GM18498 (cell line): ENCODE data around the gene MAN2B2.
"Not testable (repeated sequence)": the region's sequence is repeated elsewhere in the genome, so short reads cannot be mapped to it uniquely, and the experiment has no call there.

Experiments
- ATAC-seq: cut with Tn5 transposase; IDR thresholded peaks from one replicate; pipeline ENCODE4 v1.9.1; 2021; ENCODE audit warnings: mild to moderate bottlenecking, moderate library complexity; ENCODE audit not compliant: unreplicated experiment

MAN2B2 gene

DNA sequence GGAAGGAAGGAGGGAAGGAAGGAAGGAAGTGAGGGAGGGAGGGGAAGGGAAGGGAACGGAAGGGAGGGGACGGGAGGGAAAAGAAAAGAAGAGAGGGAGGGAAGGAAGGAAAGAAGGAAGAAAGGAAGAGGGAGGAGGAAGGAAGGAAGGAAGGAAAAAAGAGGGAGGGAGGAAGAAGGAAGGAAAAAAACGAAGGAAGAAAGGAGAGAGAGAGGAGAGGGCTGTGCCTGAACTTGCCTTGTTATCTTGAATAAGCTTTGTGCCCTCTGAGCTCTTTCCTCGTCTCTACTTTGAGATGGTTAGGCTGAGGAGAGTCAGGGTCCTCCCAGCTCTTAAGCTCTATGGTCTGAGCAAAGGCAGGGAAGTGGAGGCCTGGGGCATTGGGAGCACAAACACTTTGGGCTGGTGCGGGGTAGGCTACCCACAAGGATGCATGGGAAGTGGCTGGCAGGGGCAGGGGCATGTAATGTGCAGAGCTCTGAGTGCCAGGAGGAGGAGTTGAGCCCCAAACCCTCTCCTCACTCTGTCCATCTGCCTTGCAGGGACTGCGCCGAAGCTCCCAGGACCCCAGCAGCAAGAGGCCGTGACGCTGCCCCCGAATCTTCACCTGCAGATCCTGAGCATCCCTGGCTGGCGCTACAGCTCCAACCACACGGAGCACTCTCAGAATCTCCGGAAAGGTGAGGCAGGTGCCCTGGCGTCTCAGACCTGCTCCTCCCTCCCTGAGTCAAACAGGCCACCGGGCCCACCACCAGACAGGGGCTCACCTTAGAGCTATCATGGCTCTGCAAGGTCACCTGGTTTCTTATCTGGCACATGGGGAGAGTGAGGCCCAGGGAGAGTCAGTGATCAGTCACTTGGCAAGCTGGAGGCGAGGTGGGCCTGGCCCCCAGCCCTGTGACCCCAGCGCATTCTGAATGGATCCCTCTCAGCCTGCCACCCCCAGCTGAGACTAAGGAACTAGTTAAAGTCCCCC is 39.0 kb downstream of the MAN2B2 start:
- ATAC-seq = no peak

- no peak for ATAC-seq
Measured at GRCh38 chr4:6614701-6615230, 39.8 kb downstream of the MAN2B2 start.

DNA sequence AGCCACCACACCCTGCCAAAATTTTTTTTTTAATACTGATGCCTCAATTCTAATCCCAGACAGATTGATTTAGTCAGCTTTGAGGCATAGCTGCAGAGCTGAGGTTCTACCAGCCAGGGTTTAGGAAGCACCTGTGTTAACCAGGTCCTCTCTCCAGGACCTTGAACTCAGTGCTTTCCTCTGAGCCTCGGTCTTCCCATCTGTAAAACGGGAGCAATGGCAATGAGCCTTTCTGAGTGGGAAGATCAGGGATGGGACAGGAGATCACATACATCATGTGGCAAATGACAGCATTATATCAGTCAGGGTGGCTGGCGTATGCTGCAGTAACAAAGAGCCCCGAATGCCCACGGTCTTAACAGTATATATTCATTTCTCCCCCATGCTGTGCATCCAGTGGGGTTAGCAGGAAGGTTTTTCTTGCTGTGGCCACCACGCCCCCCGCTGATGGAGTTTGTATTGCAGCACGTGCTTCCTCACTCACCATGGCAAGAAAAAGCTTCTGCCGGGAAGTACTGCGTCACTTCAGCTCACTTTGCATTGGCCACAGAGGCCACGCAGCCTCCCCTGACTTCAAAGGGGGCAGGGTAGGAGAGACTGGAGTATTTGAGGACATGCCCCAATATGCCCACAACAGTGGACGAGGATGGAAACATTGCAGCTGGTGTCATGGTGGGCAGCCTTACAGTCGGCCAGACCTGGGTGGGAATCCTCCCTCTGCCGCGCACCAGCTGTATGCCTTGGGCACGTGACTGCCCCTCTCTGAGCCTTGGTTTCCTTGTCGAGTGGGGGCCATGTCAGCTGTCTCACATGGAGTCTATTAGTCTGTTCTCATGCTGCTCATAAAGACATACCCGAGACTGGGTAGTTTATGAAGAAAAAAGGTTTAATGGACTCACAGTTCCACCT is 41.4 kb downstream of the MAN2B2 start:
- no peak for ATAC-seq

DNA sequence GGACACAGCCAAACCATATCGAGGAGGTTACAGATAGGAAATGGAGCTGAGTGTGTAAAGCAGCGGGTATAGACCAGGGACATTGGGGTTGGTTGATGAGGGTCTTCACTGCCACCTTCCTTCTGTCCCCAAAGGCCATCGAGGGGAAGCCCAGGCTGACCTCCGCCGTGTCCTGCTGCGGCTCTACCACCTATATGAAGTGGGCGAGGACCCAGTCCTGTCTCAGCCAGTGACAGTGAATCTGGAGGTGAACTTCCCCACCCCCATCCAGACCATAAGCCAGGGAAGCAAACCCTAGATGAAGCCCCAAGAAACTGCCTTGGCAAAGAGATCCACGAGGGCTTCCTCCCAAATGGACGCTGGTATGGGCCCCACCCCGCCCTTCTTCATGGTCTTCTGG is 42.3 kb downstream of the MAN2B2 start:
- ATAC-seq = no peak

- ATAC-seq = no peak
Measured at GRCh38 chr4:6618386-6619115, 43.6 kb downstream of the MAN2B2 start.

GRCh38 chr4:6619116-6619465 is 44.1 kb downstream of the MAN2B2 start:
- no peak for ATAC-seq

DNA sequence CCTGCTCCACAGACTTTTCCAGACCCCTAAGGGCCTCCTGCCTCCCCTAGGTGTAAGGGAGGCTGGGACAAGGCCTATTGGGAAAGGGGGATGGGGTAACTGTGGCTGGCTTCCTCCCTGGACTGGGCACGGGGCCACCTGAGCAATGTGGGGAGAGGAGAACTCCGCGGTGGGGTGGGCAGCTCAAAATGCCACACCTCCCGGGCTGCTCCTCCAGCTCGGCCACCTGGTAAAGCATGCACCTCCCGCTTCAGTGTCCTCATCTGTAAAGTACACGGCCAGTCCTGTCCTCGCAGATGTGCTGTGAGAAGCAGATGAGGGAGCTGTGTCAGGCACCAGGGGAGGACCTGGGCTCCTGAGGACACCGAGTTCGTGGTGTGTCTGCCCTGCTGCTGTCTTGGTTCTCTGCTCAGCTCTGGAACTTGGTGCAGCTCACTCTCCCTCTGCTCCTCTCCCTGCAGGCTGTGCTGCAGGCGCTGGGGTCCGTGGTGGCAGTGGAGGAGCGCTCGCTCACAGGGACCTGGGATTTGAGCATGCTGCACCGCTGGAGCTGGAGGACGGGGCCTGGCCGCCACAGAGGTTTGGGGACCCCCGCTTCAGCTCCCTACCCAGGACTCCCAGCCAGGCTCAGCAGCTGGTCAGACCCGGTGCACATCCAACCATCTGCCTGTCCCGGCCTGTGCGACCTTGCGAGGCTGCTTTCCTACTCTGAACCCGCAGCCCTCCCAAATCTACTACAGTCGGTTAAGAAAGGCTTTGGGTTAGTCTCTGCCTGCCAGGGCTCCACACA is 44.7 kb downstream of the MAN2B2 start:
- no peak for ATAC-seq

- no peak for ATAC-seq
Measured at GRCh38 chr4:6620296-6620695, 45.3 kb downstream of the MAN2B2 start.

DNA sequence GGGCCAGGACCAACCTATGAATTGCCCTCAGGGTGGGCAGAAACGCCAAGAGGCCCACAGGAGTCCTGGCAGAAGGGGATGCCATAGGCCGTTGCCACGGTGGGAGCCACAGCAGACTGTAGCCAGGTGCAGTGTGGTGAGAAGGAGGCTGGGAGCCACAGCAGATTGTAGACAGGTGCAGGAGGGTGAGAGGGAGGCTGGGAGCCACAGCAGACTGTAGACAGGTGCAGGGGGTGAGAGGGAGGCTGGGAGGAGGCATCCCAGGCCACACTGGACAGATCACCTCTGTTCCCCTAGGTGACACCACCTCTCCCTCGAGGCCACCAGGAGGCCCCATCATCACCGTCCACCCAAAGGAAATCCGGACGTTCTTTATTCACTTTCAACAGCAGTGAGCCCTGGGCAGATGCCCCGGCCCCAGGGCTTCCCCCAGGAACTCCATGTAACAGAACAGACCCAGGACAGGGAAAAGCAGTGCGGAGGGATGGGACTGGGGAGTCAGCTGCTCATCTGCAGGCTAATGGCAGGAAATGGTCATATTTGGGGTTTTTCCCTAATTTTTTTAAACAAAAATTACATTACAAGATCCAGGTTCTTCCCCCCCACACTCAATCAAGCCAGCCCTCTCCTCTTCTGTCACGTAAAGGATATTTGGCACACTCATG is 46.0 kb downstream of the MAN2B2 start:
- ATAC-seq = no peak

- no peak for ATAC-seq
Measured at GRCh38 chr4:6621556-6621927, 46.6 kb downstream of the MAN2B2 start.

- no peak for ATAC-seq
Measured at GRCh38 chr4:6622744-6623143, 47.8 kb downstream of the MAN2B2 start.

- ATAC-seq = no peak
Measured at GRCh38 chr4:6625256-6625655, 50.3 kb downstream of the MAN2B2 start.

GRCh38 chr4:6626066-6626465 is 51.1 kb downstream of the MAN2B2 start:
- ATAC-seq = no peak

DNA sequence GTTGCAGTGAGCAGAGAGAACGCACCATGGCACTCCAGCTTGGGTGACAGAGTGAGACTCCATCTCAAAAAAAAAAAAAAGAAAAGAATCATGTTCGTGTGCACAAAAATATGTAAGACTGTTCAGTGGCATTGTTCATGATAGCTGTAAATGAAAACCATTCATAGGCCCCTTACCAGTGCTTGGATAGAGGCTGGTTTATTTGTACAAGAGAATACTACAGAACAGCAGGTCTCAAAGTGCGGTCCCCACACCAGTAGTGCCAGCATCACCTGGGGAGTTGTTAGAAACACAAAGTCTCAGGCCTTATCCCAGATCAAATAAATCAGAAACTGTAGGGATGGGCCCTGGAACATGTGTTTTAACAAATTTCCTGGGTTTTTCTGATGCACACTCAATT is 52.8 kb downstream of the MAN2B2 start:
- no peak for ATAC-seq

DNA sequence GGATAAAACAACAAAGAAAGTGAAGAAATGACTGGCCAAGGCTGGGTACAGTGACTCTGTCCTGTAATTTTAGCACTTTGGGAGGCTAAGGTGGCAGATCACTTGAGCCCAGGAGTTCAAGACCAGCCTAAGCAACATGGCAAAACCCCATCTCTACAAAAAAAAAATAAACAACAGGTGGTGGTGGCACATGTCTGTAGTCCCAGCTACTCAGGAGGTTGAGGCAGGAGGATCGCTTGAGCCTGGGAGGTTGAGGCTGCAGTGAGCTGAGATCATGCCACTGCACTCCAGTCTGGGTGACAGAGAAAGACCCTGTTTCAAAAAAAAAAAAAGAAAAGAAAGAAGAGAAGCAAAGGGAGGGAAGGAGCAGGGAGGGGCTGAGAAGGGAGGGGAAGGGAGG is 53.5 kb downstream of the MAN2B2 start:
- not testable (repeated sequence) for ATAC-seq

GRCh38 chr4:6632125-6632524 is 57.1 kb downstream of the MAN2B2 start:
- ATAC-seq = no peak

GRCh38 chr4:6633091-6633906 is 58.3 kb downstream of the MAN2B2 start:
- no peak for ATAC-seq

- no peak for ATAC-seq
Measured at GRCh38 chr4:6634746-6635145, 59.8 kb downstream of the MAN2B2 start.
